ENCODE results near the gene CACNA1G. TPM values are rescaled to one million over a fixed set of nuclear protein-coding genes. Genes with fewer than 3 reads are reported as not detected.

The CACNA1G gene
- total RNA-seq, 1 donor from 2014 or later = 0.07 TPM

GRCh38 chr17:50570528-50570927, 10.0 kb downstream of the CACNA1G start:
- no peak overlapping the region for H3K27ac Mint-ChIP-seq
- intact Hi-C loops (cut with micrococcal nuclease) = no loop called here
- no peaks in the 10 kb centered on the region for H3K9me3 Mint-ChIP-seq
- no peak overlapping the region for H3K4me3 Mint-ChIP-seq
- H3K27me3 Mint-ChIP-seq = peaks cover 24% of the 10 kb centered on the region
- H3K4me1 Mint-ChIP-seq = no peaks in the 10 kb centered on the region
- DNase-seq = no peak
- no peaks in the 10 kb centered on the region for H3K36me3 Mint-ChIP-seq (ENCODE audit: low read depth)

- intact Hi-C loops (cut with micrococcal nuclease) = no loop called here
- H3K36me3 Mint-ChIP-seq (ENCODE audit: low read depth) = no peaks in the 10 kb centered on the region
- no peaks in the 10 kb centered on the region for H3K4me1 Mint-ChIP-seq
- H3K4me3 Mint-ChIP-seq = no peak overlapping the region
- no peaks in the 10 kb centered on the region for H3K9me3 Mint-ChIP-seq
- no peak for DNase-seq
- peaks cover 14% of the 10 kb centered on the region for H3K27me3 Mint-ChIP-seq
- no peak overlapping the region for H3K27ac Mint-ChIP-seq
These were observed 11.2 kb downstream of the CACNA1G start for GRCh38 chr17:50571681-50572080.

- no peak for DNase-seq
- H3K36me3 Mint-ChIP-seq (ENCODE audit: low read depth) = no peaks in the 10 kb centered on the region
- H3K4me1 Mint-ChIP-seq = no peaks in the 10 kb centered on the region
- H3K4me3 Mint-ChIP-seq = no peak overlapping the region
- H3K27me3 Mint-ChIP-seq = peaks cover 7% of the 10 kb centered on the region
- no peak overlapping the region for H3K27ac Mint-ChIP-seq
- intact Hi-C loops (cut with micrococcal nuclease) = no loop called here
- H3K9me3 Mint-ChIP-seq = no peaks in the 10 kb centered on the region
These were observed 12.0 kb downstream of the CACNA1G start for GRCh38 chr17:50572541-50572940.

GRCh38 chr17:50573866-50574611, 13.5 kb downstream of the CACNA1G start:
- H3K36me3 Mint-ChIP-seq (ENCODE audit: low read depth) = no peaks in the 10 kb centered on the region
- H3K9me3 Mint-ChIP-seq = no peaks in the 10 kb centered on the region
- H3K4me3 Mint-ChIP-seq = no peak overlapping the region
- intact Hi-C loops (cut with micrococcal nuclease) = no loop called here
- peaks cover 2% of the 10 kb centered on the region for H3K27me3 Mint-ChIP-seq
- H3K4me1 Mint-ChIP-seq = no peaks in the 10 kb centered on the region
- no peak overlapping the region for H3K27ac Mint-ChIP-seq
- DNase-seq = no peak

GRCh38 chr17:50575581-50576210, 15.2 kb downstream of the CACNA1G start:
- Mint-ChIP-seq H3K4me1 (no peaks in the 10 kb centered on the region), H3K27ac (no peak overlapping the region), H3K4me3 (no peak overlapping the region), H3K9me3 (no peaks in the 10 kb centered on the region), H3K36me3 (ENCODE audit: low read depth) (no peaks in the 10 kb centered on the region), H3K27me3 (peaks cover 2% of the 10 kb centered on the region)
- peak; percentile 65 for DNase-seq
- intact Hi-C loops (cut with micrococcal nuclease) = no loop called here

- Mint-ChIP-seq H3K9me3 (no peaks in the 10 kb centered on the region), H3K27me3 (no peaks in the 10 kb centered on the region), H3K36me3 (ENCODE audit: low read depth) (no peaks in the 10 kb centered on the region), H3K27ac (no peak overlapping the region), H3K4me3 (no peak overlapping the region), H3K4me1 (no peaks in the 10 kb centered on the region)
- DNase-seq = no peak
- intact Hi-C loops (cut with micrococcal nuclease) = no loop called here
These were observed 16.3 kb downstream of the CACNA1G start for GRCh38 chr17:50576864-50577263.

- H3K27ac Mint-ChIP-seq = peak overlapping the region; percentile 1
- no peaks in the 10 kb centered on the region for H3K27me3 Mint-ChIP-seq
- no peaks in the 10 kb centered on the region for H3K36me3 Mint-ChIP-seq (ENCODE audit: low read depth)
- intact Hi-C loops (cut with micrococcal nuclease) = no loop called here
- no peak overlapping the region for H3K4me3 Mint-ChIP-seq
- no peaks in the 10 kb centered on the region for H3K4me1 Mint-ChIP-seq
- no peaks in the 10 kb centered on the region for H3K9me3 Mint-ChIP-seq
- DNase-seq = no peak
These were observed 17.0 kb downstream of the CACNA1G start for GRCh38 chr17:50577451-50577954.

GRCh38 chr17:50578173-50578572, 17.7 kb downstream of the CACNA1G start:
- no peaks in the 10 kb centered on the region for H3K4me1 Mint-ChIP-seq
- no peak overlapping the region for H3K4me3 Mint-ChIP-seq
- DNase-seq = no peak
- no peak overlapping the region for H3K27ac Mint-ChIP-seq
- H3K27me3 Mint-ChIP-seq = no peaks in the 10 kb centered on the region
- no peaks in the 10 kb centered on the region for H3K9me3 Mint-ChIP-seq
- intact Hi-C loops (cut with micrococcal nuclease) = no loop called here
- no peaks in the 10 kb centered on the region for H3K36me3 Mint-ChIP-seq (ENCODE audit: low read depth)

- Mint-ChIP-seq H3K4me1 (no peaks in the 10 kb centered on the region), H3K27me3 (peaks cover 6% of the 10 kb centered on the region), H3K4me3 (no peak overlapping the region), H3K36me3 (ENCODE audit: low read depth) (no peaks in the 10 kb centered on the region), H3K9me3 (no peaks in the 10 kb centered on the region), H3K27ac (no peak overlapping the region)
- no peak for DNase-seq
- intact Hi-C loops (cut with micrococcal nuclease) = no loop called here
These were observed 18.9 kb downstream of the CACNA1G start for GRCh38 chr17:50579399-50579798.

GRCh38 chr17:50580646-50581045, 20.1 kb downstream of the CACNA1G start:
- DNase-seq = no peak
- no peaks in the 10 kb centered on the region for H3K9me3 Mint-ChIP-seq
- intact Hi-C loops (cut with micrococcal nuclease) = no loop called here
- H3K4me3 Mint-ChIP-seq = no peak overlapping the region
- peaks cover 7% of the 10 kb centered on the region for H3K27me3 Mint-ChIP-seq
- no peaks in the 10 kb centered on the region for H3K4me1 Mint-ChIP-seq
- no peaks in the 10 kb centered on the region for H3K36me3 Mint-ChIP-seq (ENCODE audit: low read depth)
- H3K27ac Mint-ChIP-seq = no peak overlapping the region

- Mint-ChIP-seq H3K36me3 (ENCODE audit: low read depth) (no peaks in the 10 kb centered on the region), H3K9me3 (no peaks in the 10 kb centered on the region), H3K27me3 (peaks cover 7% of the 10 kb centered on the region), H3K4me3 (no peak overlapping the region), H3K4me1 (no peaks in the 10 kb centered on the region), H3K27ac (no peak overlapping the region)
- no peak for DNase-seq
- intact Hi-C loops (cut with micrococcal nuclease) = no loop called here
These were observed 20.8 kb downstream of the CACNA1G start for GRCh38 chr17:50581316-50581715.

- intact Hi-C loops (cut with micrococcal nuclease) = no loop called here
- Mint-ChIP-seq H3K4me1 (no peaks in the 10 kb centered on the region), H3K9me3 (no peaks in the 10 kb centered on the region), H3K4me3 (no peak overlapping the region), H3K27ac (no peak overlapping the region), H3K36me3 (ENCODE audit: low read depth) (no peaks in the 10 kb centered on the region), H3K27me3 (peaks cover 11% of the 10 kb centered on the region)
- DNase-seq = no peak
These were observed 22.2 kb downstream of the CACNA1G start for GRCh38 chr17:50582741-50583140.

GRCh38 chr17:50583641-50584040, 23.1 kb downstream of the CACNA1G start:
- no peak for DNase-seq
- Mint-ChIP-seq H3K27ac (no peak overlapping the region), H3K9me3 (no peaks in the 10 kb centered on the region), H3K4me1 (no peaks in the 10 kb centered on the region), H3K36me3 (ENCODE audit: low read depth) (no peaks in the 10 kb centered on the region), H3K27me3 (peaks cover 11% of the 10 kb centered on the region), H3K4me3 (no peak overlapping the region)
- intact Hi-C loops (cut with micrococcal nuclease) = no loop called here

- intact Hi-C loops (cut with micrococcal nuclease) = no loop called here
- no peaks in the 10 kb centered on the region for H3K36me3 Mint-ChIP-seq (ENCODE audit: low read depth)
- no peak for DNase-seq
- H3K4me3 Mint-ChIP-seq = no peak overlapping the region
- H3K4me1 Mint-ChIP-seq = no peaks in the 10 kb centered on the region
- no peak overlapping the region for H3K27ac Mint-ChIP-seq
- no peaks in the 10 kb centered on the region for H3K9me3 Mint-ChIP-seq
- peaks cover 11% of the 10 kb centered on the region for H3K27me3 Mint-ChIP-seq
These were observed 23.6 kb downstream of the CACNA1G start for GRCh38 chr17:50584116-50584515.
